ENCODE measurements around the gene NLK.
"Not testable (repeated sequence)": the region's sequence is repeated elsewhere in the genome, so short reads cannot be mapped to it uniquely, and the experiment has no call there.

The NLK gene

DNA sequence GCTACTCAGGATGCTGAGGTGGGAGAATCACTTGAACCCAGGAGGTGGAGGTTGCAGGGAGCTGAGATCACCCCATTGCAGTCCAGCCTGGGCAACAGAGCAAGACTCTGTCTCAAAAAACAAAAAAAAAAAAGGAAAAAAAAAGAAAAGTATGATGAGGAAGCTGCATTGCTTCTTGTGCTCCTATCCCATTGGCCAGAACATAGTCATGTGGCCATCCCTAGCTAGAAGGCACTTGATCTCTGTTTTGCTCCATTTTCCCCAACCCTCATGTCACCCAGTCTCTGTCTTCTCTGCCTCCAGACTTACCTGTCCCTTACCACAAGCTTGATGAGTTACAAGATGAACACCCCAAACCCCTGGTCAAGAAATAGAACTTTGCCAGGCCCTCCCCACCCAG lies 163.8 kb downstream of the NLK start:
- no peak for FAIRE-seq
- no peak for DNase-seq (ENCODE audit: insufficient read length, low spot score)
- TF ChIP-seq POLR2A (IDR thresholded peaks at IDR 0.05; ENCODE audit: low read depth, low read length), result no peak

GRCh38 chr17:28211811-28212210 lies 169.3 kb downstream of the NLK start:
- no peak for FAIRE-seq
- no peak for DNase-seq (ENCODE audit: insufficient read length, low spot score)
- TF ChIP-seq POLR2A (IDR thresholded peaks at IDR 0.05; ENCODE audit: low read depth, low read length), result no peak

- not testable (repeated sequence) for FAIRE-seq; DNase-seq (ENCODE audit: insufficient read length, low spot score)
These were observed 171.1 kb downstream of the NLK start for GRCh38 chr17:28213578-28213977.

DNA sequence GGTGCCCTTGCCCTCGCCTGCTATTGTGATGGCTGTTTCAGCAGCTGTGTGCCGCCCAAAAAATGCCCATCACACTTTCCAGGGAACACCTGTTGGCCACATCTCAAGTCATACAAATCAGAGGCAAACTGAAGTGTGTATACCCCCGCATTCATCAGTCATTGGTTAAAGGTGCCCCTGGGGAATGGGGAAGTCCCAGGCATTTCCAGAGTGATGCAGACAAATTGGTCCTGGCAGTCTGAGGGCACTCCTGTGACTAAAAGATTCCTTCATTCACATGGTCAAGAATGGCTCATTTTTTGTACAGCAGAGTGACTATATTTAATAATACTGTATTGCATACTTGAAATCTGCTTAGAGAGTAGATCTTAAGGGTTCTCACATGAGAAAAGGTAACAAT lies 173.6 kb downstream of the NLK start:
- no peak for TF ChIP-seq POLR2A (IDR thresholded peaks at IDR 0.05; ENCODE audit: low read depth, low read length)
- FAIRE-seq (no peak), DNase-seq (ENCODE audit: insufficient read length, low spot score) (no peak)

GRCh38 chr17:28216528-28216927 lies 174.1 kb downstream of the NLK start:
- FAIRE-seq (no peak), DNase-seq (ENCODE audit: insufficient read length, low spot score) (peak; percentile 49)
- TF ChIP-seq POLR2A (IDR thresholded peaks at IDR 0.05; ENCODE audit: low read depth, low read length), result no peak

- DNase-seq (ENCODE audit: insufficient read length, low spot score) (no peak), FAIRE-seq (no peak)
- TF ChIP-seq POLR2A (IDR thresholded peaks at IDR 0.05; ENCODE audit: low read depth, low read length), result no peak
These were observed 177.3 kb downstream of the NLK start for GRCh38 chr17:28219771-28220170.

DNA sequence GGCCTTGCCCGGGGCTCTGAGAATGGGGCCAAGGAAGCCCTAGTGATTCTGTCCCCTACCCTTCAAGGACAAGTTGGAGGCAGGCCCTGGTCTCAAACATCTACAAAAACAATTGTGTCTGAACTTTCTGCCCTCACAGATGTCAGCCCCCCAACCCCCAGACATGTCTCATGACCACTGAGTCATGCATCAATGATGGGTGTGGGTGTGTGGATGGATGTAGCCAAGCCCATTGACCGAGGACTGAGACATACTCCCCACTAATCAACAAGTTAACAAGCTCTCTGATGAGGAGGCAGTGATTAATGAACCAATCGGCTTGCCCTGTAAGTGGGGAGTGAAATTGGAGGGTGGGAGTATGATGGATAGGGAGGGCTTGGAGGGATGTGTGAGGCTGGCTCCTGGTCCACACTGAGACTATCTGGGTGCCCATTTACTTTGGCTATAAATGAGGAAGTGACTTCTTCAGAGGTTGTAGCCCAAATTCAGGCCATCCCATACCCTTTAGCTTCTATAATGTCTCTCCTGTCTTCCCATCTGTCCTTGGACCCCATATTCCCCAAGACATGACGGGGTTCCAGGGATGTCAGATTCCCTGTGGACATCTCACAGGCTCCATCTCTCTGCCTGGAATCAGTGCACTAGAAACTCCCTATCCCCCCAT lies 179.4 kb downstream of the NLK start:
- TF ChIP-seq POLR2A (IDR thresholded peaks at IDR 0.05; ENCODE audit: low read depth, low read length), result no peak
- FAIRE-seq (no peak), DNase-seq (ENCODE audit: insufficient read length, low spot score) (no peak)

DNA sequence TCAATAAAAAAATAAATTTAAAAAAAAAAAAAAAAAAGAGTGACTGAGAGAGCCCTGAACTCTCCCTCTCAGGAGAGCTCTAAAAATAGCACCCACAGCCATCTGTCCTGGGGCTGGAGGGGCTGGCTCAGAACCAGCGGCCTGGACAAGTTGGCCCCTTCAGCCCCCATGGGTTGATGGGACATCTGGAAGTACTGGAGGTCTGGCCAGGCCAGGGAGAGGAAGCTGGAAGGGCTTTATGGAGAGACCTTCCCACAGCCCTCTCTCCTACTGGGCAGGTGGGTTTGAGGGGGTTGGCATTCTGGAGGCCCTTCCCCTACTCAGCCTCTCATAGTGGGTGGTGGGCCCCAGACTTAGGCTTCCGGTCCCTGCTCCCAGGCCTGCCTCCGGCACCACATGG lies 182.8 kb downstream of the NLK start:
- DNase-seq (ENCODE audit: insufficient read length, low spot score) (no peak), FAIRE-seq (no peak)
- TF ChIP-seq POLR2A (IDR thresholded peaks at IDR 0.05; ENCODE audit: low read depth, low read length), result no peak

DNA sequence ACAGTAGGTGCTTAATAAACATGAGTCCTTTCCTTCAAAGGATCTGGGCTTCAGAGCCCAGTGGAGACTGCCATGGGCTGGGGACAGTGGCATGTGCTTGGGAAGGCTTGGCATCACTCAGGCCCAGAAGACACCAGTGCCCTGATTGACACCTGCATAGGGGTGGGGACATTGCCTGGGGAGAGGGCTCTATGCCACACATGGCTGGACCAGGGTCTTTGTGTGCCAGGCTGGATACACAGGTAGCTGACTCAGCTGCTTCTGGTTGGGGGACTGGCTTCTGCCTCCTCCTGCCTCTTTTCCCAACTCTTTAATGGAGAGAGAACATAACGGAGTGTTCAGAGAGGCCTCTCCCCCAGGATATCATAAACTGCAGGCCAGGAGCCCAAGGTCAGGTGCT lies 183.4 kb downstream of the NLK start:
- FAIRE-seq, result no peak
- no peak for TF ChIP-seq POLR2A (IDR thresholded peaks at IDR 0.05; ENCODE audit: low read depth, low read length)
- no peak for DNase-seq (ENCODE audit: insufficient read length, low spot score)

DNA sequence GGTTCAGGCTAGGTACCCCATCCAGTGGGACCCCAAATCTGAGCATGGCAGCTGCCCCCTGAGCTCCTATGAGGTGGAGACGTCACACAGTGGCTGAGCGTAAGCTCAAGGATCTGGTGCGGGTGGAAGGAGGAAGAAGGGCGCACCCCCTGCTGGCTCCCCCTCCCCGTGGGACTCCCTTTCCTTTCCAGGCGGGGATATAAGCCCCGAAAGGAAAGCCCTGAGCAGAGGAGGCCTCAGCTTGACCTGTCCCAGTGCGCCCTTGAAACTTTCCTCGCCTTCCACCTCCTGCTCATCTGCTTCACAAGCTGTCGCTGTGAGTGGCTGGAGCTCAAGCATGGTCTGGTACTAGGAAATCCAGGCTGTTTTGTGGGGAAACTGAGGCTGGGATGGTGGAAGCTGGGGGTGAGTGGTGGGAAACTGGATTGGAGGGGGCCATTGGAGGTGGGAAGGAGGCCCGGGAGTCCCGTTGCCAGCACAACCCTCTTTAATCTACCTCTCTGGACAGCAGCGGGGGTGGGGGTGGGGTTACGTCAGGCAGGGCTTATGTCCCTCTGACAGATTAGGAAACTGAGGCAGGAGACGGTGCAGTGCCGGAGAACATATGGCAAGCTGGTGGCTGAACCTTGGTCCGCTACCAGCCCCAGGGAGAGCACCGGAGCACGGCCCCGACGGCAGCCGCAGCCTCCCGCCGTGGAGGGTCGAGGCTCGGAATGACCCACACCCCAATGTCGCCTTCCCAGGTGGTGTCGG lies 184.3 kb downstream of the NLK start:
- TF ChIP-seq POLR2A (IDR thresholded peaks at IDR 0.05; ENCODE audit: low read depth, low read length), result no peak
- FAIRE-seq (no peak), DNase-seq (ENCODE audit: insufficient read length, low spot score) (no peak)

- TF ChIP-seq POLR2A (IDR thresholded peaks at IDR 0.05; ENCODE audit: low read depth, low read length), result no peak
- FAIRE-seq (no peak), DNase-seq (ENCODE audit: insufficient read length, low spot score) (peak; percentile 44)
These were observed 185.0 kb downstream of the NLK start for GRCh38 chr17:28227316-28228108.

GRCh38 chr17:28228109-28228840 lies 185.8 kb downstream of the NLK start:
- FAIRE-seq (no peak), DNase-seq (ENCODE audit: insufficient read length, low spot score) (no peak)
- no peak for TF ChIP-seq POLR2A (IDR thresholded peaks at IDR 0.05; ENCODE audit: low read depth, low read length)

- DNase-seq (ENCODE audit: insufficient read length, low spot score) (no peak), FAIRE-seq (no peak)
- TF ChIP-seq POLR2A (IDR thresholded peaks at IDR 0.05; ENCODE audit: low read depth, low read length), result no peak
These were observed 186.7 kb downstream of the NLK start for GRCh38 chr17:28228986-28229729.

Measured in H54 (cell line).